SK-N-SH treated with all-trans-retinoic acid at 6 μM for 48 hours (cell line): Measurements from ENCODE around the gene MYLK.
A peak's percentile ranks its signal among the peaks of the same experiment; 100 is the strongest.

ENCODE experiments used
- ATAC-seq: fragments of 200-7000 bp; cut with Tn5 transposase; 3 replicates; pipeline ENCODE4 v1.9.1; 2020; ENCODE audit warnings: mild to moderate bottlenecking, moderate library complexity
- ARNTL ChIP-seq: fragments of 450-650 bp; formaldehyde crosslinking; IDR thresholded peaks from 2 replicates; pipeline ENCODE4 v1.5.0; 2020; ENCODE audit warnings: low read depth, mild to moderate bottlenecking, moderate library complexity, borderline replicate concordance
- BACH2 ChIP-seq: fragments of 250-450 bp; sonication (Bioruptor Pico); IDR thresholded peaks from 2 replicates; pipeline ENCODE4 v1.9.0; 2021; ENCODE audit warnings: mild to moderate bottlenecking, borderline replicate concordance
- CSDC2 ChIP-seq: fragments of 250-450 bp; sonication (Bioruptor Pico); IDR thresholded peaks from 2 replicates; pipeline ENCODE4 v1.5.0; 2020; ENCODE audit warnings: mild to moderate bottlenecking, moderate library complexity
- ESRRG ChIP-seq: fragments of 250-450 bp; sonication (Bioruptor Pico); IDR thresholded peaks from 2 replicates; pipeline ENCODE4 v1.6.1; 2021; ENCODE audit warnings: mild to moderate bottlenecking
- GLIS3 ChIP-seq: fragments of 250-450 bp; sonication (Bioruptor Pico); IDR thresholded peaks from 2 replicates; pipeline ENCODE4 v1.5.0; 2020; ENCODE audit warnings: mild to moderate bottlenecking, moderate library complexity
- ISL1 ChIP-seq: fragments of 250-450 bp; sonication (Bioruptor Pico); IDR thresholded peaks from 2 replicates; pipeline ENCODE4 v2.1.2; 2022; ENCODE audit warnings: mild to moderate bottlenecking, moderate library complexity
- OSR1 ChIP-seq: fragments of 250-450 bp; sonication (Bioruptor Pico); IDR thresholded peaks from 2 replicates; pipeline ENCODE4 v1.8.0; 2022; ENCODE audit warnings: moderate library complexity, mild to moderate bottlenecking, inconsistent platforms
- PPARA ChIP-seq: fragments of 250-450 bp; sonication (Bioruptor Pico); IDR thresholded peaks from 2 replicates; pipeline ENCODE4 v1.5.0; 2020; ENCODE audit warnings: mild to moderate bottlenecking, borderline replicate concordance
- RARB ChIP-seq: fragments of 250-450 bp; sonication (Bioruptor Pico); IDR thresholded peaks from 2 replicates; pipeline ENCODE4 v1.8.0; 2021; ENCODE audit warnings: mild to moderate bottlenecking, moderate library complexity
- SNAI2 ChIP-seq: fragments of 250-450 bp; sonication (Bioruptor Pico); IDR thresholded peaks from 2 replicates; pipeline ENCODE4 v1.5.0; 2020; ENCODE audit warnings: mild to moderate bottlenecking, moderate library complexity
- TCF4 ChIP-seq: fragments of 250-450 bp; sonication (Bioruptor Pico); IDR thresholded peaks from 2 replicates; pipeline ENCODE4 v1.8.0; 2021; ENCODE audit warnings: mild to moderate bottlenecking, moderate library complexity, borderline replicate concordance
- TOX ChIP-seq: fragments of 250-450 bp; sonication (Bioruptor Pico); IDR thresholded peaks from 2 replicates; pipeline ENCODE4 v1.8.0; 2021; ENCODE audit warnings: mild to moderate bottlenecking, moderate library complexity, borderline replicate concordance
- ZC3H10 ChIP-seq: fragments of 250-450 bp; sonication (Bioruptor Pico); IDR thresholded peaks from 2 replicates; pipeline ENCODE4 v1.5.1; 2021; ENCODE audit warnings: mild to moderate bottlenecking, moderate library complexity
- ZFP3 ChIP-seq: fragments of 250-450 bp; sonication (Bioruptor Pico); IDR thresholded peaks from 2 replicates; pipeline ENCODE4 v1.5.0; 2020; ENCODE audit warnings: mild to moderate bottlenecking, moderate library complexity
- ZFP30 ChIP-seq: fragments of 450-650 bp; formaldehyde crosslinking; IDR thresholded peaks from 2 replicates; pipeline ENCODE4 v1.5.0; 2022; ENCODE audit warnings: mild to moderate bottlenecking, moderate library complexity
- ZNF565 ChIP-seq: fragments of 450-650 bp; formaldehyde crosslinking; conservative IDR thresholded peaks from 2 replicates; pipeline ENCODE4 v1.5.0; 2020; ENCODE audit warnings: low read depth, mild to moderate bottlenecking, moderate library complexity
- ZNF70 ChIP-seq: fragments of 450-650 bp; formaldehyde crosslinking; IDR thresholded peaks from 2 replicates; pipeline ENCODE4 v1.5.0; 2020; ENCODE audit warnings: mild to moderate bottlenecking, moderate library complexity
- ZNF8 ChIP-seq: fragments of 450-650 bp; formaldehyde crosslinking; IDR thresholded peaks from 2 replicates; pipeline ENCODE4 v1.5.0; 2020; ENCODE audit warnings: mild to moderate bottlenecking, moderate library complexity
- TF ChIP-seq, protein P1 (sequence below): fragments of 250-450 bp; sonication (Bioruptor Pico); IDR thresholded peaks from 2 replicates; pipeline ENCODE4 v1.8.0; 2020; ENCODE audit warnings: mild to moderate bottlenecking, moderate library complexity, borderline replicate concordance
- TF ChIP-seq, protein P2 (sequence below): fragments of 250-450 bp; sonication (Bioruptor Pico); IDR thresholded peaks from 2 replicates; pipeline ENCODE4 v1.5.0; 2020; ENCODE audit warnings: mild to moderate bottlenecking, moderate library complexity
- TF ChIP-seq, protein P3 (sequence below): fragments of 250-450 bp; sonication (Bioruptor Pico); IDR thresholded peaks from 2 replicates; pipeline ENCODE4 v1.8.0; 2021; ENCODE audit warnings: low read depth, mild to moderate bottlenecking, moderate library complexity, borderline replicate concordance
- TF ChIP-seq, protein P4 (sequence below): fragments of 250-450 bp; sonication (Bioruptor Pico); IDR thresholded peaks from 2 replicates; pipeline ENCODE4 v1.5.1; 2020; ENCODE audit warnings: low read depth, mild to moderate bottlenecking, moderate library complexity
- TF ChIP-seq, protein P5 (sequence below): fragments of 250-450 bp; sonication (Bioruptor Pico); IDR thresholded peaks from 2 replicates; pipeline ENCODE4 v1.5.1; 2021; ENCODE audit warnings: mild to moderate bottlenecking, moderate library complexity

The MYLK gene

DNA sequence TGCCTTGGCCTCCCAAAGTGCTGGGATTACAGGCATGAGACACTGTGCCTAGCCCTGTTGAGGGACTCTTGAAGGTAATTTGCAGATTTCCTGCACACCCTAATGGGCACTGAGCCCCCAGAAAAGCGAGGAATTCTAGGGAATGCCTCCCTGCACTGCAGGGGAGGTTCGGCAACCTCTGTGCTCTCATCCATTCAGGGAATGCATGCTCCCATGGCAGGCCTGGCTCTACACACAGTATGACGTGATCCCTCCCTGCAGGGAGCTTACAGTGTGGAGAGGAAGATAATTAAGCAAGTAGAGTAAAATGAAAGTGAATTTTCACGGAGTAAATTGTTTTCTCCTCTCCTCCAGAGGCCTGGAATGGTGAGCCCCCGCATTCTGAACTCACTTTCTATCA lies 166.0 kb downstream of the MYLK start:
- no peak for ATAC-seq
- TF ChIP-seq SNAI2 (no peak), ZNF8 (no peak), ZFP30 (CRISPR knock-in tag) (no peak), ESRRG (CRISPR knock-in tag) (no peak), PPARA (CRISPR knock-in tag) (no peak), ZNF70 (no peak), ISL1 (CRISPR knock-in tag) (no peak), TCF4 (no peak), ZC3H10 (CRISPR knock-in tag) (no peak), ARNTL (no peak), TOX (CRISPR knock-in tag) (no peak), GLIS3 (CRISPR knock-in tag) (no peak)
- TF ChIP-seq, protein P1, sequence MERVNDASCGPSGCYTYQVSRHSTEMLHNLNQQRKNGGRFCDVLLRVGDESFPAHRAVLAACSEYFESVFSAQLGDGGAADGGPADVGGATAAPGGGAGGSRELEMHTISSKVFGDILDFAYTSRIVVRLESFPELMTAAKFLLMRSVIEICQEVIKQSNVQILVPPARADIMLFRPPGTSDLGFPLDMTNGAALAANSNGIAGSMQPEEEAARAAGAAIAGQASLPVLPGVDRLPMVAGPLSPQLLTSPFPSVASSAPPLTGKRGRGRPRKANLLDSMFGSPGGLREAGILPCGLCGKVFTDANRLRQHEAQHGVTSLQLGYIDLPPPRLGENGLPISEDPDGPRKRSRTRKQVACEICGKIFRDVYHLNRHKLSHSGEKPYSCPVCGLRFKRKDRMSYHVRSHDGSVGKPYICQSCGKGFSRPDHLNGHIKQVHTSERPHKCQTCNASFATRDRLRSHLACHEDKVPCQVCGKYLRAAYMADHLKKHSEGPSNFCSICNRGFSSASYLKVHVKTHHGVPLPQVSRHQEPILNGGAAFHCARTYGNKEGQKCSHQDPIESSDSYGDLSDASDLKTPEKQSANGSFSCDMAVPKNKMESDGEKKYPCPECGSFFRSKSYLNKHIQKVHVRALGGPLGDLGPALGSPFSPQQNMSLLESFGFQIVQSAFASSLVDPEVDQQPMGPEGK: no peak
- TF ChIP-seq, protein P2, sequence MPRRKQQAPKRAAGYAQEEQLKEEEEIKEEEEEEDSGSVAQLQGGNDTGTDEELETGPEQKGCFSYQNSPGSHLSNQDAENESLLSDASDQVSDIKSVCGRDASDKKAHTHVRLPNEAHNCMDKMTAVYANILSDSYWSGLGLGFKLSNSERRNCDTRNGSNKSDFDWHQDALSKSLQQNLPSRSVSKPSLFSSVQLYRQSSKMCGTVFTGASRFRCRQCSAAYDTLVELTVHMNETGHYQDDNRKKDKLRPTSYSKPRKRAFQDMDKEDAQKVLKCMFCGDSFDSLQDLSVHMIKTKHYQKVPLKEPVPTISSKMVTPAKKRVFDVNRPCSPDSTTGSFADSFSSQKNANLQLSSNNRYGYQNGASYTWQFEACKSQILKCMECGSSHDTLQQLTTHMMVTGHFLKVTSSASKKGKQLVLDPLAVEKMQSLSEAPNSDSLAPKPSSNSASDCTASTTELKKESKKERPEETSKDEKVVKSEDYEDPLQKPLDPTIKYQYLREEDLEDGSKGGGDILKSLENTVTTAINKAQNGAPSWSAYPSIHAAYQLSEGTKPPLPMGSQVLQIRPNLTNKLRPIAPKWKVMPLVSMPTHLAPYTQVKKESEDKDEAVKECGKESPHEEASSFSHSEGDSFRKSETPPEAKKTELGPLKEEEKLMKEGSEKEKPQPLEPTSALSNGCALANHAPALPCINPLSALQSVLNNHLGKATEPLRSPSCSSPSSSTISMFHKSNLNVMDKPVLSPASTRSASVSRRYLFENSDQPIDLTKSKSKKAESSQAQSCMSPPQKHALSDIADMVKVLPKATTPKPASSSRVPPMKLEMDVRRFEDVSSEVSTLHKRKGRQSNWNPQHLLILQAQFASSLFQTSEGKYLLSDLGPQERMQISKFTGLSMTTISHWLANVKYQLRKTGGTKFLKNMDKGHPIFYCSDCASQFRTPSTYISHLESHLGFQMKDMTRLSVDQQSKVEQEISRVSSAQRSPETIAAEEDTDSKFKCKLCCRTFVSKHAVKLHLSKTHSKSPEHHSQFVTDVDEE (CRISPR knock-in tag): no peak

DNA sequence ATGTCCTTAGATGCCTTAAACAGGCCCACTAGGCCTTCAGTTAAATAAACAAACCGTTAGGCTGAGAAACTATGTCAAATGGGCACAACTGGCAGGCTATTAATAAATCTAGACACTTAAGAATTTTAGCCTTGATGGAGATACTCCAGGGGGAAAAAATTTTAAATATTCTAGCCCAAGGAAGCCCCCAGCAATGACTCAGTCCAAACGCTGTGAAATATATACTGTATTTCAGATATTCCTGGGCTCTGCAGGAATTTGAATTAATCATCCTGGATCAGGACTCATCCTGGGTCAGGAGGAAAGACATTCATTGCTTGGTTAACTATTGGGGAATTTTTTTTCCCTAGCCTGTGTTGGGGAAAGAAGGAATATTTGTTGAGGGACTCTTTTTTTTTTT lies 166.7 kb downstream of the MYLK start:
- ATAC-seq: peak; percentile 56

DNA sequence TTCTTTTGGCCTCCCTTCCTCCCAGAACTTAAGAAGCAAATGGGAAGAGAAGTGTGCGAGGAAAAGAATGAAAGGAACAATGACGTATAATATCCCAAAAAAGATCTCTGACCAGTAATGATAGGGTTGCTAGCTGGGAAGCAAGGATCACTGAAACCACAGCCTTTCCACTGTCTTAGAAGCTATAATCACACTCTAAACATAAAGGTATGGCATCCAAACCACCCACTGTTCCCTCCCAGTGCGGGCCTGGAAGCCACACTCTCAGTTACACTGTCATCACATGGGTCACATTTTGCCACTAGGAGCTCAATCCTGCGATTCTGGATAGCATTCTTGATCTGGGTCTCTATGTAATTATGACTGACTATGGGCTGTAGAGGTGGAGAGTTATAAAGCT lies 167.7 kb downstream of the MYLK start:
- ATAC-seq: no peak
- TF ChIP-seq ZNF70: no peak
- no peak for TF ChIP-seq GLIS3 (CRISPR knock-in tag)
- no peak for TF ChIP-seq ZFP3
- TF ChIP-seq ARNTL: no peak
- TF ChIP-seq BACH2 (CRISPR knock-in tag): no peak
- TF ChIP-seq, protein P3, sequence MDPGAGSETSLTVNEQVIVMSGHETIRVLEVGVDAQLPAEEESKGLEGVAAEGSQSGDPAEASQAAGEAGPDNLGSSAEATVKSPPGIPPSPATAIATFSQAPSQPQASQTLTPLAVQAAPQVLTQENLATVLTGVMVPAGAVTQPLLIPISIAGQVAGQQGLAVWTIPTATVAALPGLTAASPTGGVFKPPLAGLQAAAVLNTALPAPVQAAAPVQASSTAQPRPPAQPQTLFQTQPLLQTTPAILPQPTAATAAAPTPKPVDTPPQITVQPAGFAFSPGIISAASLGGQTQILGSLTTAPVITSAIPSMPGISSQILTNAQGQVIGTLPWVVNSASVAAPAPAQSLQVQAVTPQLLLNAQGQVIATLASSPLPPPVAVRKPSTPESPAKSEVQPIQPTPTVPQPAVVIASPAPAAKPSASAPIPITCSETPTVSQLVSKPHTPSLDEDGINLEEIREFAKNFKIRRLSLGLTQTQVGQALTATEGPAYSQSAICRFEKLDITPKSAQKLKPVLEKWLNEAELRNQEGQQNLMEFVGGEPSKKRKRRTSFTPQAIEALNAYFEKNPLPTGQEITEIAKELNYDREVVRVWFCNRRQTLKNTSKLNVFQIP (CRISPR knock-in tag): no peak
- TF ChIP-seq ZFP30 (CRISPR knock-in tag): no peak
- TF ChIP-seq CSDC2 (CRISPR knock-in tag): no peak
- no peak for TF ChIP-seq SNAI2
- no peak for TF ChIP-seq ISL1 (CRISPR knock-in tag)
- TF ChIP-seq TCF4: no peak
- TF ChIP-seq, protein P4, sequence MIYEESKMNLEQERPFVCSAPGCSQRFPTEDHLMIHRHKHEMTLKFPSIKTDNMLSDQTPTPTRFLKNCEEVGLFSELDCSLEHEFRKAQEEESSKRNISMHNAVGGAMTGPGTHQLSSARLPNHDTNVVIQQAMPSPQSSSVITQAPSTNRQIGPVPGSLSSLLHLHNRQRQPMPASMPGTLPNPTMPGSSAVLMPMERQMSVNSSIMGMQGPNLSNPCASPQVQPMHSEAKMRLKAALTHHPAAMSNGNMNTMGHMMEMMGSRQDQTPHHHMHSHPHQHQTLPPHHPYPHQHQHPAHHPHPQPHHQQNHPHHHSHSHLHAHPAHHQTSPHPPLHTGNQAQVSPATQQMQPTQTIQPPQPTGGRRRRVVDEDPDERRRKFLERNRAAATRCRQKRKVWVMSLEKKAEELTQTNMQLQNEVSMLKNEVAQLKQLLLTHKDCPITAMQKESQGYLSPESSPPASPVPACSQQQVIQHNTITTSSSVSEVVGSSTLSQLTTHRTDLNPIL (CRISPR knock-in tag): no peak
- TF ChIP-seq ZNF565: no peak
- TF ChIP-seq, all 23 proteins: peak for 0

DNA sequence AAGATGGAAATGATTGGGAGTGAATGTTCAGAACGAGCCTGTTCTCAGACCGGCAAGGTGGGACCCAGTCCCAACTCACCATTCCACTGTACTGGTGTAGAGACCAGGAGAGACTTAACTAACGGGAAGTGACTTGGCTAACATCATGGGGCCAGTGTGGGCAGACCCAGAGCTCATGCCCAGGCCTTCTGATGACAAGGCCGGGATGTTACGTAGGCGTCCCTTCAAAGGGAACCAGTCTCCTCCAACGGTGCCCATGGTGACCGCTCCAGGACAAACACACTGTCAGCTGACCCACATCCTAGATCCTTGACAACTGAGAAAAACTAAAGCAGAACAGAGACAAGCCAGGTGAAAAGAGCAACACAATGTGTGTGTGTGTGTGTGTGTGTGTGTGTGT lies 170.9 kb downstream of the MYLK start:
- no peak for ATAC-seq
- TF ChIP-seq TOX (CRISPR knock-in tag): no peak
- no peak for TF ChIP-seq OSR1 (CRISPR knock-in tag)
- no peak for TF ChIP-seq SNAI2
- TF ChIP-seq, protein P5, sequence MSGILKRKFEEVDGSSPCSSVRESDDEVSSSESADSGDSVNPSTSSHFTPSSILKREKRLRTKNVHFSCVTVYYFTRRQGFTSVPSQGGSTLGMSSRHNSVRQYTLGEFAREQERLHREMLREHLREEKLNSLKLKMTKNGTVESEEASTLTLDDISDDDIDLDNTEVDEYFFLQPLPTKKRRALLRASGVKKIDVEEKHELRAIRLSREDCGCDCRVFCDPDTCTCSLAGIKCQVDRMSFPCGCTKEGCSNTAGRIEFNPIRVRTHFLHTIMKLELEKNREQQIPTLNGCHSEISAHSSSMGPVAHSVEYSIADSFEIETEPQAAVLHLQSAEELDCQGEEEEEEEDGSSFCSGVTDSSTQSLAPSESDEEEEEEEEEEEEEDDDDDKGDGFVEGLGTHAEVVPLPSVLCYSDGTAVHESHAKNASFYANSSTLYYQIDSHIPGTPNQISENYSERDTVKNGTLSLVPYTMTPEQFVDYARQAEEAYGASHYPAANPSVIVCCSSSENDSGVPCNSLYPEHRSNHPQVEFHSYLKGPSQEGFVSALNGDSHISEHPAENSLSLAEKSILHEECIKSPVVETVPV (CRISPR knock-in tag): no peak
- no peak for TF ChIP-seq BACH2 (CRISPR knock-in tag)
- no peak for TF ChIP-seq ZNF565
- TF ChIP-seq GLIS3 (CRISPR knock-in tag): no peak
- no peak for TF ChIP-seq ESRRG (CRISPR knock-in tag)
- TF ChIP-seq RARB (CRISPR knock-in tag): no peak
- no peak for TF ChIP-seq ARNTL
